Natural killer cell treated with Interleukin-12 subunit alpha and Interleukin-12 subunit beta and Interleukin-15 and Interleukin-18, amount 100 ng/mL, for 72 hours (primary cell): ENCODE data around the gene TANC1. TPM values are rescaled to one million over a fixed set of nuclear protein-coding genes. Genes with fewer than 3 reads are reported as not detected.
A peak's percentile ranks its signal among the peaks of the same experiment; 100 is the strongest.

Experiments used
- ATAC-seq, 2 donors: fragments of 150-1000 bp; cut with Tn5 transposase in 1 of 2; sonication (Bioruptor Pico), chemical (Tn5 transposase) in 1 of 2; 2 replicates each; pipeline ENCODE4 v1.10.0; 2021
- DNase-seq: peaks from one replicate; pipeline ENCODE4 v3.0.0; 2022; ENCODE audit warnings: low spot score
- H3K27ac Mint-ChIP-seq, 2 donors: 1 replicate in 1 of 2; 2 replicates in 1 of 2; pipeline ENCODE4 v1.8.0; 2022; ENCODE audit warnings: mixed read lengths in 2 of 2, mild to moderate bottlenecking in 1 of 2, moderate library complexity in 1 of 2
- H3K27me3 Mint-ChIP-seq, 2 donors: 1 replicate in 1 of 2; 2 replicates in 1 of 2; pipeline ENCODE4 v1.8.0; 2022; ENCODE audit warnings: mixed read lengths in 2 of 2
- H3K36me3 Mint-ChIP-seq: one replicate; pipeline ENCODE4 v1.8.0; 2022; ENCODE audit warnings: mixed read lengths
- H3K4me1 Mint-ChIP-seq, 2 donors: 1 replicate in 1 of 2; 2 replicates in 1 of 2; pipeline ENCODE4 v1.8.0; 2022; ENCODE audit warnings: low read depth in 2 of 2, mixed read lengths in 2 of 2, mild to moderate bottlenecking in 1 of 2
- H3K4me3 Mint-ChIP-seq: one replicate; pipeline ENCODE4 v1.8.0; 2022; ENCODE audit warnings: mixed read lengths
- H3K9me3 Mint-ChIP-seq: 2 replicates; pipeline ENCODE4 v1.8.0; 2022; ENCODE audit warnings: mixed read lengths
- total RNA-seq, 2 donors: library from RNA; stranded (reverse); gene quantifications; one replicate each; pipeline ENCODE4 v1.2.3, GENCODE V29; 2022

Gene TANC1
- total RNA-seq, 2 donors from 2014 or later: 0.21 to 0.56 TPM

GRCh38 chr2:158967731-158968395, 577 bp upstream of the TANC1 start:
- ATAC-seq (no peak), DNase-seq (no peak)
- Mint-ChIP-seq H3K9me3 (no peaks in the 10 kb centered on the region), H3K4me3 (peak overlapping the region; percentile 71), H3K27me3 (peaks cover 33 to 67% of the 10 kb centered on the region in 2 donors), H3K4me1 (peaks cover 12 to 15% of the 10 kb centered on the region in 2 donors), H3K27ac (no peak overlapping the region), H3K36me3 (no peaks in the 10 kb centered on the region)

GRCh38 chr2:158969162-158969714, 798 bp downstream of the TANC1 start:
- Mint-ChIP-seq H3K36me3 (no peaks in the 10 kb centered on the region), H3K9me3 (no peaks in the 10 kb centered on the region), H3K27me3 (peaks cover 40 to 65% of the 10 kb centered on the region in 2 donors), H3K4me3 (peak overlapping the region; percentile 84), H3K27ac (no peak overlapping the region), H3K4me1 (peaks cover 12 to 15% of the 10 kb centered on the region in 2 donors)
- peak; percentile 2 to 6 for ATAC-seq
- DNase-seq: no peak

- peak overlapping the region; percentile 84 for H3K4me3 Mint-ChIP-seq
- peaks cover 12 to 15% of the 10 kb centered on the region in 2 donors for H3K4me1 Mint-ChIP-seq
- no peaks in the 10 kb centered on the region for H3K36me3 Mint-ChIP-seq
- ATAC-seq: no peak
- H3K27ac Mint-ChIP-seq: no peak overlapping the region
- H3K27me3 Mint-ChIP-seq: peaks cover 40 to 65% of the 10 kb centered on the region in 2 donors
- no peak for DNase-seq
- H3K9me3 Mint-ChIP-seq: no peaks in the 10 kb centered on the region
These were observed 1.3 kb downstream of the TANC1 start for GRCh38 chr2:158969715-158970240.

GRCh38 chr2:158970241-158970751, 1.9 kb downstream of the TANC1 start:
- Mint-ChIP-seq H3K4me3 (peak overlapping the region; percentile 84), H3K4me1 (peaks cover 12 to 15% of the 10 kb centered on the region in 2 donors), H3K9me3 (no peaks in the 10 kb centered on the region), H3K27me3 (peaks cover 38 to 65% of the 10 kb centered on the region in 2 donors), H3K36me3 (no peaks in the 10 kb centered on the region), H3K27ac (no peak overlapping the region)
- DNase-seq: no peak
- no peak for ATAC-seq

- Mint-ChIP-seq H3K4me1 (peaks cover 12 to 15% of the 10 kb centered on the region in 2 donors), H3K27ac (no peak overlapping the region), H3K4me3 (no peak overlapping the region), H3K9me3 (no peaks in the 10 kb centered on the region), H3K27me3 (peaks cover 33 to 46% of the 10 kb centered on the region in 2 donors), H3K36me3 (no peaks in the 10 kb centered on the region)
- ATAC-seq (no peak), DNase-seq (no peak)
These were observed 4.9 kb downstream of the TANC1 start for GRCh38 chr2:158973116-158973956.

GRCh38 chr2:158975271-158975921, 7.0 kb downstream of the TANC1 start:
- ATAC-seq (no peak), DNase-seq (no peak)
- Mint-ChIP-seq H3K9me3 (no peaks in the 10 kb centered on the region), H3K36me3 (no peaks in the 10 kb centered on the region), H3K27ac (no peak overlapping the region), H3K27me3 (peaks cover 20 to 33% of the 10 kb centered on the region in 2 donors), H3K4me3 (no peak overlapping the region), H3K4me1 (peaks cover 0 to 2% of the 10 kb centered on the region in 2 donors)

GRCh38 chr2:158979772-158980171, 11.3 kb downstream of the TANC1 start:
- Mint-ChIP-seq H3K27ac (no peak overlapping the region), H3K27me3 (peaks cover 5 to 6% of the 10 kb centered on the region in 2 donors), H3K4me3 (no peak overlapping the region), H3K4me1 (no peaks in the 10 kb centered on the region), H3K9me3 (no peaks in the 10 kb centered on the region), H3K36me3 (no peaks in the 10 kb centered on the region)
- ATAC-seq: no peak
- DNase-seq: no peak

GRCh38 chr2:158984604-158985135, 16.2 kb downstream of the TANC1 start:
- Mint-ChIP-seq H3K4me1 (peaks cover 0 to 4% of the 10 kb centered on the region in 2 donors), H3K4me3 (no peak overlapping the region), H3K36me3 (no peaks in the 10 kb centered on the region), H3K9me3 (no peaks in the 10 kb centered on the region), H3K27me3 (peaks cover 5 to 7% of the 10 kb centered on the region in 2 donors), H3K27ac (no peak overlapping the region)
- ATAC-seq (no peak), DNase-seq (no peak)

GRCh38 chr2:158988501-158988900, 20.1 kb downstream of the TANC1 start:
- H3K36me3 Mint-ChIP-seq: no peaks in the 10 kb centered on the region
- ATAC-seq (no peak), DNase-seq (no peak)
- H3K9me3 Mint-ChIP-seq: no peaks in the 10 kb centered on the region
- H3K27ac Mint-ChIP-seq: no peak overlapping the region
- no peak overlapping the region for H3K4me3 Mint-ChIP-seq
- peaks cover 0 to 4% of the 10 kb centered on the region in 2 donors for H3K4me1 Mint-ChIP-seq
- H3K27me3 Mint-ChIP-seq: peaks cover 7 to 15% of the 10 kb centered on the region in 2 donors

- Mint-ChIP-seq H3K4me1 (peaks cover 0 to 4% of the 10 kb centered on the region in 2 donors), H3K27ac (no peak overlapping the region), H3K9me3 (no peaks in the 10 kb centered on the region), H3K4me3 (no peak overlapping the region), H3K36me3 (no peaks in the 10 kb centered on the region), H3K27me3 (peaks cover 7 to 15% of the 10 kb centered on the region in 2 donors)
- ATAC-seq (no peak), DNase-seq (no peak)
These were observed 20.7 kb downstream of the TANC1 start for GRCh38 chr2:158989165-158989564.

GRCh38 chr2:158990397-158991214, 22.2 kb downstream of the TANC1 start:
- ATAC-seq (no peak), DNase-seq (no peak)
- no peaks in the 10 kb centered on the region for H3K36me3 Mint-ChIP-seq
- H3K9me3 Mint-ChIP-seq: no peaks in the 10 kb centered on the region
- no peak overlapping the region for H3K27ac Mint-ChIP-seq
- peaks cover 7 to 17% of the 10 kb centered on the region in 2 donors for H3K27me3 Mint-ChIP-seq
- H3K4me3 Mint-ChIP-seq: no peak overlapping the region
- H3K4me1 Mint-ChIP-seq: peaks cover 0 to 4% of the 10 kb centered on the region in 2 donors

GRCh38 chr2:158993030-158993429, 24.6 kb downstream of the TANC1 start:
- Mint-ChIP-seq H3K36me3 (no peaks in the 10 kb centered on the region), H3K4me1 (peaks cover 0 to 4% of the 10 kb centered on the region in 2 donors), H3K27me3 (peaks cover 7 to 18% of the 10 kb centered on the region in 2 donors), H3K9me3 (no peaks in the 10 kb centered on the region), H3K27ac (no peak overlapping the region), H3K4me3 (no peak overlapping the region)
- ATAC-seq (no peak), DNase-seq (no peak)
